NCI-H2081 treated with DMSO at 0.1 percent for 48 hours (cell line): ENCODE measurements around the gene RAB22A.
"Not testable (repeated sequence)": the region's sequence is repeated elsewhere in the genome, so short reads cannot be mapped to it uniquely, and the experiment has no call there.

Experiments
- DNase-seq: peaks from one replicate; lab custom pipeline; 2025; lab: John Stamatoyannopoulos, UW

Gene RAB22A

DNA sequence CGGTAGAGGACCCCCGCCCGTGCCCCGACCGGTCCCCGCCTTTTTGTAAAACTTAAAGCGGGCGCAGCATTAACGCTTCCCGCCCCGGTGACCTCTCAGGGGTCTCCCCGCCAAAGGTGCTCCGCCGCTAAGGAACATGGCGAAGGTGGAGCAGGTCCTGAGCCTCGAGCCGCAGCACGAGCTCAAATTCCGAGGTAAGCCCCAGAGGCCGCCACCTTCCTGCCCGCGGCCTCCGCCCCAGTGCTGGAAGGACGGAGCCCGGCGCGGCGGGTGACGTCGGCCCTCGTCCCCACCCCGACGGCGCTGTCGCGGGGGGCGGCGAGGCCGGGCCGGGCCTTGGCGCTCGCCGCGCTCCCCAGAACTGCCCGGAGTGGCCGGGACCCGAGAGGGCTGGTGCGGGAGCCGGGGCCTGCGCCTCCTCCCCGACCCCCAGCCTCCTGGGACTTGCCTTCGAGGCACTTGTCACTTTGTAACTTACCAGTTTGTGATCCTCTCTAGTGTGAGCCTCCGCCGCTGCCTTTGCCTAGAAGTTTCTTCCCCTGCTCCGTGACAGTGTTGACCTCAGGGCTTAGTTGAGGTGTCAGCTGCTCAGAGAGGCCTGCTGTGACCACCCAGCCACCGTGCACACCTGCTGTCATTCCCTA is 79.9 kb downstream of the RAB22A start:
- no peak for DNase-seq

DNA sequence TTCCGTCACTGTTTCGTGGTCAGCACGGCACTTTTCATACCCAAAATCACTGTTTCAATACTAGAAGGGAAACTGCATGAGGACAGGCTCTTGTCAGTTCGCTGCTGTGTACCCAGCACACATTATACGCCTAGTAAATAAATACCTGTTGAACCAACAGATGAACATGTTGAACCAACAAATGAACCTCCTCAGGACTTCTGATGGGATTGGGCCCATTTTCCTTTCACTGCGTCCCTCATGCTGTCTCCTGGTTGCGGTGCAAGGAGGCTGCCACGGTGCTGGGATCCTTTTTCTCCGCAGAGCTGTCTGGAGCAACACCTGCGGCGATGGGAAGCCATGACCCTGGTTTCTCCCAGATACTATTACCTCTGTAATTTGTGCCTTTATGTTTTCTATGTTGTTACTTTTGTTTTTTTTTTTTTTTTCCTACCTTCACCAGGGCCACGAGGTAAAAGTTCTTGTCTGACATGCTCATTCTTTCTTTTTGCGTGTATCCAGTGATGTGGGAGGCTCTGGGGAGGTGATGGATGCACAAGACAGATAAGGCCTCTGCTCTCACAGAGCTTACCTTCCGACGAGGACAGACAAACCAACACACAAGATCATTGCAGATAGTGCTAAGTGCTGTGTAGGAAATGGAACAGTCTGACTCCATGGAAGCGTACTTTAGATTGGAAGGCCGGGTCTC is 80.6 kb downstream of the RAB22A start:
- no peak for DNase-seq

DNA sequence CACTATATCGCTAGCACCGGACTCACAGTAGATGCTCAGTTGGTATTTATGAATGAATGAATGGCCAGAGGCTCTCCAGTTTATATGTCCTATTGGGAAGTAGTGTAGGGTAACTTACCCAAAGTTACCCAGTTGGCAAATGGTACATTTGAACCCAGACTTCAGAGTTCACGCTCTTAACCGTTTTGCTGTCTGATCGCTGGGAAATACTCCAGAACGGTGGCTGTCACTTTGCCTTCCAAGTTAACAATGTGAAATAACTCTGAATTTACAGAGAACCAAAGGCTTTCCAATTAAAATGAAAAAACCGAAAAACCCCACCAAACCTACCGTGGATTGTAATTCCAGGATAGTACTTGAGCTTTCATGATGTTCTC is 81.1 kb downstream of the RAB22A start:
- DNase-seq, result no peak

DNA sequence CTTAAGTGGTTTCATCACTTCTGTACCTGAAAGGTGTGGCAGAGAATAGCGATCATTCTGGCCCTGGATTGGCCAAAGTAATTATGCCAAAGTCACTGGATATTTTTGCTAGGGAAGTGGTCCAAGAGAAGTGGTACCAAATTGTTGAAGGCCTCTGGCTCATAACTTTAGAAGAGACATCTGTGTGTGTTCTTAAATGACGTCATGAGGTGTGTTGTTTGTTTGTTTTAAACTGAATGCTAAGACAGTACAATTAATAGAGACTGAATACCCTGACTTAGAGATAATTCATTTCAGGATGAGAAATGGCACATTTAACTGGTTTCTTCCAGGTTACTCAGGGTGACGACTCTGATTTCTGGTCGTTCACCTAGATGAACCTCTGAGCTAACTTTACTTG is 82.8 kb downstream of the RAB22A start:
- no peak for DNase-seq

DNA sequence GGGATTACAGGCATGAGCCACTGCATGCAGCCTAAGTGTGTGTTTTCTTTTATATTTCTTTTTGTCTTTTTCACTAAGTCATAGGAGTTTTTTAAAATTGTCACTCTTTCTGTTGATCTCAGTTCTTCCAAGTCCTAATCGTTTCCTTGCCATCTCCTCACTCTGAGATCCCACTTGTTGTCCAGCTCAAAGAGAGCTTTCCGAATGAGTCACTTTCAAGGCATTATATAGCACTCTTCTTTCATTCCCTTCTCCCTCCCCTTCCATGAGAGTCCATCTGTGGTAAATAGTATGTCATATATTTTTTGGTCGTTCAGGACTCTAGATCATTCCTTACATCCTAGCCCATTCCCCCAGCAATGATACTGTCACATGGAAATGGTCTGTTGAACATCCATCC is 83.8 kb downstream of the RAB22A start:
- DNase-seq, result no peak

DNA sequence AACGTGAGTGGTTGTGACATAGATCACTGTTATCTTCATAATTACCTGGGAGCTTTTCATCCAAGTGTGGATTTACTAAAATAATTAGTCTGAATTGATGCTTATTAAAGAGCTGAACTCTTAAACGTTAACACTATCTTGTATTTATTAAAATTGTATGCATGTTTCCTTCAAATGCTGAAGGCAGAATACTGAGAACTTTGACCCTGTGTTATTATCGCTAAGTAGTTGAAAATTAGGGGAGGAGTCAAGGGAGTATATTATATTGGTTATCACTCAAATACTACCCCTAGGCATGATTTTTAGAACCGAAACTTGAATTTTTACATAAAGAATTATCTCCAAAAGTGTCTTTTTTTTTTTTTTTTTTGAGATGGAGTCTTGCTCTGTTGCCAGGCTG is 85.3 kb downstream of the RAB22A start:
- no peak for DNase-seq

DNA sequence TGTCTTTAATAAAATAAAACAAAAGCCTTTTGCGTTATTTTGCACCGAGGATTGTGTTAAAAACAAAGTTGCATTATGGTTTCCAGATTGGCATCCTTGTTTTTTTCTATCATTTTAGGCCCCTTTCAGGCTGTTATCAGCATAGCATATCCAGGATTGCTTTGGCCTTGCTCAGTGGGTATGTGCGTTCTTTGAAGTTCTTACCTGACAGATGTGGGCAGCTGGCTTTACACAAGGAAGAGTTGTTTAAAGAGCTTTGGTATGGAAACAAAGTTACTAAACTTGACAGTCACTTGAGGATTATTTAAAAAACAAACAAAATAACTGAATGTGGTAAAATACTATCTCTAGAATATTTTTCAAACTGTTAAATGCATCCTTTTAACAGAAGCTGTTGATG is 86.1 kb downstream of the RAB22A start:
- no peak for DNase-seq

DNA sequence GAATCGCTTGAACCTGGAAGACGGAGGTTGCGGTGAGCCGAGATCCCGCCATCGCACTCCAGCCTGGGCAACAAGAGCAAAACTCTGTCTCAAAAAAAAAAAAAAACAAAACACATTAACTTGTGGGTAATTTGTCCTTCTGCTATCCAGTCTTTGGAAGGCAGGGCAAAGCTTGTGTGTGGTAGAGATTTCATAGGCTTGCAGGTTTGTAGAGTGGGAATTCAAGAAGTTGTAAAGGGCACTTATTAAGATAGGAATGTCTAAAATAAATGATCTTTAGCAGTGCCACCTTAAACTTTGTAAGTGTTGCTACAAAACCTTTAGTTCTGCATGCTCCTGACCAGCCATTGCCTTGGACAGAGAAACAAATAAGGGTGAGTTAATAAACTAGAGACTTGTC is 87.9 kb downstream of the RAB22A start:
- no peak for DNase-seq

DNA sequence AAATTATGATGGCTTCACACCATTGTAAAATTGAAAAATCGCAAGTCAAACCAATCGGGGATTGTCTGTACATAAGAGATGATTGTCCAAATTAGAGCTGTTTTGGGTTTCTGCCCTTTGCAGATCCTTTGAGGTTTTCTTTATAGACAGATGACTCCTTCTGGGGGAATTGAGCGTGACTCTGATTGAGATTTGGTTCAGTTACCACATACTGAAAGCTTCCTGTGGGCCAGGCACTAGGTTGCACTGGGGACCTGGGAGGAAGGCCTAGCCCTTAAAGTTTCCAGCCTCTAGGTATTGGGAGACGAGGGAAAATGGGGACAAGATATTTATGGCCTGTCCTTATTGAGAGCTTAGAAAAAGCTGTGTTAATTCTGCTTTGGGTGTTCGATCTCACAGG is 88.7 kb downstream of the RAB22A start:
- no peak for DNase-seq

DNA sequence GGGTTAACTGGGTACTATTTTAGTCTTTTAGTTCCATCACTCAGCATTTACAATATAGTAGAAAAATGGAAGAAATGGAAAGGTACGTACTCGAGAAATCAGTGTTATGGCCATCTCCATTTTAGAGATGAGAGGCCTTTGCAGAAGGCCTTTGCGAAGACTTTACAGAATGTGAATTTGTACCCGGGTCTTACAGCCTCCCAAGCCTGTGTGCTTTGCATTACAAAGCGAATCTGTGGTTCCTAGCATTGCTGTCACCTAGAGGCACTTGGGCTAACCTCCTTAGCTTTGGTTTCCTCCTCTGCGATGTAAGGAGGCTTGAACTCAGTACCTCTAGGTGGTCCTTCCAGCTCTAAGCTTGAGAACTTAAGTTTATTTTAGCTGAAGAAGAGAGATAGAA is 90.4 kb downstream of the RAB22A start:
- no peak for DNase-seq

DNA sequence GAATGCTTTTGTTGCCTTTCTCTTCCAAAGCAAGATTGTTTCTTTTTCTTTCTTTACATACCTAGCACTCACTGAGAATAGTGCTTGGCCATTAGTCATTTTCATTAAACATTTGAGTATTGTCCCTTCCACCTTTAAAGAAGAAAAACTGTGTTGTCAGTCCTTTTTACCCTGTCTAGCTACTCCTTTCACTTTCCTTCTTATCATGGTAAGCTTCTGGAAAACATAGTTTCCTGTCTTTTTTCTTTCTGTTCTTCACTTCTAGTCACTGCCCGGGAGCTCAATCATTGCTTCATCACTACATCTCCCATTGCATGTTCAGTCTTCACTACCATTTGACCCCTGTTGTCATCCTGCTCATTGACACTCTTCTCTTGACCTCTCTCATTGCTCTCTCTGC is 91.6 kb downstream of the RAB22A start:
- no peak for DNase-seq

DNA sequence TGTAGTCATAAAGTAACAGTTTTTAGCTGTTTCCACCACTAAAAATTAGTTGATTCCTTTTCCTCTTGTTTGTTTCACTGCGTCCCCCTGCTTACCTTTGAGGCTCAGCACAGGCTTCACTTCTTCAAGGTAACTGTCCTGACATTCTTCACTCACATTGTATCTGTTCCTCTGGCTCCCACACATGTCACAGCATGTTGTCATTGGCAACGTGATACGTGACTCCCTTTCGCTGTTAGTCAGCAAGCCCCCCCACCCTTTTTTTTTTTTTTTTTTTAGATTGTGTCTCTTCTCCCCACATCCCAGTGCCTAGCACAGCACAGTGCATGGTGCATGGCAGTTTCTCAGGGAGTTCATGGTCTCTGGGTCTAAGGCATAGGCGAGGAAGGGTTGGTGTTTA is 92.8 kb downstream of the RAB22A start:
- DNase-seq, result no peak

DNA sequence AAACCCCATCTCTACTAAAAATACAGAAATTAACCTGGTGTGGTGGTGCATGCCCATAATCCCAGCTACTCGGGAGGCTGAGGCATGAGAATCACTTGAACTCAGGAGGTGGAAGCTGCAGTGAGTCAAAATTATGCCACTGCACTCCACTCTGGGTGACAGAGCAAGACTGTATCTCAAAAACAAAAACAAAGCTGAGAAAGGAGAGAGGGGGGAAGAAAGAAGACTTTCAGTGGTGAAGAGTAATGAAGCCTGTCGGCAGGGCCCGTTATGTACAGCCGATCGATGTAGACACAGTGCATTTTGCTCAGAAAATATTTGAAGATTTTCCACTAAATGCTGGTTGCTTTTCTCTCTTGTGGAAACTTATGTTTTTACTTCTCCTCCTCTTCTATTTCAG is 93.3 kb downstream of the RAB22A start:
- DNase-seq, result no peak

DNA sequence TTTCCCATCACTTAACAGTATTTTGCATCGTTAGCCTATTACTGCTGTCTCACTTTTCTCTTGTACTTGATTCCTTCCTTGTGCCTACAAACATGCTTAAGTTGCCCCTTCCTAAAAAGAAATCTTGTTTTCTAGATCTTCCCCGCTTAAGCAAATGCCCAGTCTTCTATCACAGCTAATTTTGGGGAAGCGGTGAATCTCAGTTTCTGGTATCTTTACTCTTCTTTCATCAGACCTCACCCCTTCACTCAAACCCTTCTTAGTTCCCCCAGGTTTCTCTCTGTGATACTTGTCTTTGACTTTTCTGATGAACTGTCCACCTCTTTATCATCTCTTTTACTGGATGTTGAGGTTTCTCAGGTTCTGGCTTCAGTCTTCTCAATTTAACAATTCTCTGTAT is 93.8 kb downstream of the RAB22A start:
- no peak for DNase-seq

DNA sequence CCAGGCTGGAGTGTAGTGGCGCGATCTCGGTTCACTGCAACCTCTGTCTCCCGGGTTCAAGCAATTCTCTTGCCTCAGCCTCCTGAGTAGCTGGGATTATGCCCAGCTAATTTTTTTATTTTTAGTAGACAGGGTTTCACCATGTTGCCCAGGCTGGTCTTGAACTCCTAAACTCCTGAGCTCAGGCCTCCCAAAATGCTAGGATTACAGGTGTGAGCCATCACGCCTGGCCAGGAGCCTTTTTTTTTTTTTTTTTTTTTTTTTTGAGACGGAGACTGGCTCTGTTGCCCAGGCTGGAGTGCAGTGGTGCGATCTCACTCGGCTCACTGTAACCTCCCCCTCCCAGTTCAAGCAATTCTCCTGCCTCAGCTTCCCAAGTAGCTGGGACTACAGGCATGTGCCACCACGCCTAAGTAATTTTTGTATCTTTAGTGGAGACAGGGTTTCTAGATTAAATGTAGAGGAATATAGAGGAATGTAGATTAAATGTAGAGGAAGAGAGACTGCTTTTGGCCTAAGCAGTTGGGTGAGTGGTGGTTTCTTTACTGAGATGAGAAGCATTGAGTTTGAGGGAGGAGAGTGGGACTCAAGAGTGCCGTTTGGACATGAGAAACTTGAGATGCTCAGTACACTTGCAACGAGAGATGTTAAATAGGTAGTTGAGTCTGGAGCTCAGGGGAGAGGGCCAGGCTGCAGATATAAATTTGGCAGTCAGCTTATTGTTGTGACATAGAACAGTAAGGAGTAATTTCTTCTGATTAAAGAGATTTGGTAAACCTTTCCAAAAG is 96.2 kb downstream of the RAB22A start:
- no peak for DNase-seq

DNA sequence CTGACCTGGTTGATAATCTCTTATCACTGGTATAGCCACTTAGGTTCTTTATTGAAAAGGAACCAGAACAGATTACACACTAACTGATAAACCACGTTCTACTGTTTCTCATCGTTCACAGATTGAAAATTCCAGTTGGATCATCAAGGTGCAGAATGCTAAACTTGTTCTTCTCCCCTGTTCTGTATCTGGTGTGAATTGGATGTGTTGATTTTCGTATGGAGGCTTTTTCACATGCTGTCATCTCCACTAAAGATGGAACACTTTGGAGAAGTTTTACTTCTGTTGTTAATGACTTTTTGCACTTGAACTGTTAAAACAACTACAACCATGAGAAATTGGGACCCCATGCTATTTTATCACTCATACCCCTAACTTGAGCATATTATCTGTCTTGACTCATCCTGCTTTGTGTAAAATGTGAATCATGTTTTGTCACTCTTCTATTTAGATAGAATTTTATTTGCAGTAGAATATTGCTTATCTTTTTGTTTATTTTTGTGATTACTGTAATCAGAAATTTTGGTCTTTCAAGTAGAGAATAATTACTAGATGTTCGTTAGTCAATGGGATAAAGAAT is 97.0 kb downstream of the RAB22A start:
- DNase-seq, result no peak

DNA sequence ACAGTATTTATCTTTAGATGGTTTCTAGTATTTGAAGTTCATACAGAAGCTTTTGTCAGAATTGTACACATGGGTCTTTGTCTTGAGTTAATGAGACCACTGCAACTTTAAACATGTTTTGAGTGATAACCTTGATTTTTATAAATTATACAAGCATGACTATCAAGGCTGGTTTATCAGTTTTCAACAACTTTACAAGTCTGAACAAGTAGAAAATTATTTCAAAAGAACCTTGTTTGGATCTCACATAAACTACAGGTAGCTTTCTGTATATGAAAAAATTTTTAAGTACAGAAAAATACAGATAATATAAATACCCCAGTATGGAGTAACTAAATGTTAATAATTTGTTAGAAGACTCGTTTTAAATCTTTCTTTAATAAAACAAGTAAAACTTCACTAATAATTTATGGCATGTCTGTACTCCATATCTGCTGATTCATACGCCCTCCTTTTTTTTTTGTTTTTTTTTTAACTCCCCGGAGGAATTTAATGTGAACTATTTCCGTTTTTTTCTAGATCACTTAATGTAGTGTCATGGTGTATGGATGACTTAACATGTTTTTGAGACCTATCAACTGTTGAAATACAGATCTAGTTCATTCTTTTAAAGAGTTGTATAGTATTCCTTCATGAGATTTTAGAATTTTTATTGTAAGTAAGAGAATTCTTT is 97.8 kb downstream of the RAB22A start:
- DNase-seq, result no peak

DNA sequence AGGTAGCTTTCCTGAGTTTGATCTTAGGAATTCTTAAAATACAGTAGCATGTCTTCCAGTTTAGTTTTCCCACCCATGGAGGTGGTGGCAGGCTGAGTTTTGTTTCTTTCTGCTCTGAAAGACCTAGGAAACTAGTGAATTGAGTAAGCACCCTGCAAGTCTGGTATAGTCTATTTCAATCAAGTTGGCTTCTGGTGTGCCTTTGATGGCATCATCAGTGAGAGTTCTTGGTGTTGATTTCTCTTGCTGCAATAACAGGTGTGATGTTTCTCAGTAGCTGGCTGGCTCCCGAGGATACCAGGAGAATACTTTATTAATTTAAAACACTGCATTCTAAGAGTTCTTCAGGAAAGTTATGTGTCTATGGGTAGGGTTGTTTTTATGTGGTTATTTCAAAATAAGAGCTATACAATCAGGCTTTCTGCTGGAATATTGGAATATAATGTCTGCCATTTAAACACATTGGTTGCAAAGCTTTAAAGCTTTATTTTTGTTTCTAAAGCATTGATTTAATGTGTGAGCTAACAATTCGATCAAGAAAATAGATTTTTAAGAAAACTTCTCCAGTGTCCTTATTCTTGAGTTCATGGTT is 98.5 kb downstream of the RAB22A start:
- no peak for DNase-seq

DNA sequence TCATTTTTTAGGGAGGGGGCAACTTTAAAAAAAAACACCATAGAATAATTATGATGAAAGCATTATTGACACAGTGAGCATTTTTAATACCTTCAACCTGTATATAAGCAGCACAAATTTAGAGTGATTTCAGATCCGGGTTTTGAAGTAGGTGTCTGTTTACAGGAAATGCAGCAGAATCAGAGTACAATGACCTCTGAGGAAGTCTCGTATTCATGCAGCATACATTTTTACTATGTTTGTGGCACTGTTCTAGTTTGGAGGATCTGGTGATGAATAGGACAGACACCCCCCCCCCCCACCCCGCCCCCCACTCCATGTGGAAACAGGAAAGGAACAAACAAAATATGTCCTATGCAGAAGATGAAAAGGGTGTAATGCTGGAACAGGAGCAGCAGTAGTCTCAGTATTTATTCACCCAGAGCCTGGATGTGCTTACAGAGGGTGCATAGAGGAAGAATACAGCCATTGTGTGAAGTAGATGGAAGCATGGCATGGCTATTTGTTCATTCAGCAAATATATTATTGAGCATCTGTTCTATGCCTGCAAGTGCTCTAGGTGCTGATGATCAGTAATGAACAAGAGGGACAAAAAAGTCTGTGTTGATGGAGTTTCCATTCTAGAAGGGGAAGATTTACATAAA is 99.2 kb downstream of the RAB22A start:
- DNase-seq, result no peak

DNA sequence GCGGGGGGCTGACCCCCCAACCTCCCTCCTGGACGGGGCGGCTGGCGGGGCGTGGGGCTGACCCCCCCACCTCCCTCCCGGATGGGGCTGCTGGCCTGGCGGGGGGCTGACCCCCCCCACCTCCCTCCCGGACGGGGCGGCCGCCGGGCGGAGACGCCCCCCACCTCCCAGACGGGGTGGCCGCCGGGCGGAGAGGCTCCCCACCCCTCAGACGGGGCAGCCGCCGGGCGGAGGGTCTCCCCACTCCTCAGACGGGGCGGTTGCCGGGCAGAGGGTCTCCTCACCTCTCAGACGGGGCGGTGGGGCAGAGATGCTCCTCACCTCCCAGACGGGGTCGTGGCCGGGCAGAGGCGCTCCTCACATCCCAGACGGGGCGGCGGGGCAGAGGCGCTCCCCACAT is 104.7 kb downstream of the RAB22A start:
- DNase-seq, result not testable (repeated sequence)

DNA sequence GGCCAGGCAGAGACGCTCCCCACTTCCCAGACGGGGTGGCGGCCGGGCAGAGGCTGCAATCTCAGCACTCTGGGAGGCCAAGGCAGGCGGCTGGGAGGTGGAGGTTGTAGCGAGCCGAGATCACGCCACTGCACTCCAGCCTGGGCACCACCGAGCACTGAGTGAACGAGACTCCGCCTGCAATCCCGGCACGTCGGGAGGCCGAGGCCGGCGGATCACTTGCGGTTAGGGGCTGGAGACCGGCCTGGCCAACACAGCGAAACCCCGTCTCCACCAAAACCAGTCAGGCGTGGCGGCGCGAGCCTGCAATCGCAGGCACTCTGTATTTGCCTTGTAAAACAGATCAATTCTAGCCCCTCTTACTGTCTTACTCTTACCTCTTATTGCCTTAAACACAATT is 105.3 kb downstream of the RAB22A start:
- DNase-seq, result not testable (repeated sequence)

DNA sequence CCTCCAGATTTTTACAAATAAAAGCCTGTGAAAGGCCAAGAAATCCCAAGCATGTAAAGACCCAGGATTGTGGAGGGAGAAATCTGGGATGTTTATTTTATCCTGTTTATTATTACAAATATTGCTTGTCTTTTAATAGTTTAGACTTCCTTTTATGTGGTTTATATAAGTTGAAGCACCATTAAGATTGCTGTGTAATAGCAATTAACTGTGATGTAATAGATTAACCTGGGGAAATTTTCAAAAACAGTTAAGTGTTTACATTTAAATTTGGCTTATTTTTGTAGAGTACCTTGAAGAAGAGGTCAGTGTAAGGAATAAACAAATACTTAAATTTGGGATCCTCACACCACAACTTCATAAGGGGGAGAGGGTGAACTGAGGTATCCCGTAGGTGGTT is 106.5 kb downstream of the RAB22A start:
- no peak for DNase-seq
